ENCODE measurements around the gene VWA5B1. TPM values are rescaled to one million over a fixed set of nuclear protein-coding genes. Genes with fewer than 3 reads are reported as not detected.

The VWA5B1 gene
- total and polyA plus RNA-seq, 2 of the 4 experiments (the other 2 are of a cell fraction), result not detected

DNA sequence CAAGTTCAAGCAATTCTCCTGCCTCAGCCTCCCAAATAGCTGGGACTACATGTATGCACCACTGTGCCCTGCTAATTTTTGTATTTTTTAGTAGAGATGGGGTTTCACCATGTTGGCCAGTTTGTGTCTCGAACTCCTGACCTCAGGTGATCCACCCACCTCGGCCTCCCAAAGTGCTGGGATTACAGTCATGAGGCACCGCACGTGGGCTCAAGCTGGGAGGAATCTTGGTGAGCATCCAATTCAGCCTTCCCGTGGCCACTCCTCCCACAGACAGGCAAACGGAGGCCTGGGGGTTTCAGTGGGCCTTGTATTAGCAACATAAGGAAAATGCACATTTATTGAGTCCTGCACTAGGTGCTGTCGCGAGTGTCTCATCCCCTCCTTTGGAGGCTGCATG is 24.5 kb upstream of the VWA5B1 start:
- no peak overlapping the region; the same call in 1 of the 2 replicates for H4K91ac ChIP-seq (ENCODE audit: insufficient read depth, low read depth, low read length)
- H3K79me1 ChIP-seq (ENCODE audit: low read depth in 1 of 2, low read length in 2 of 2), result no peaks in the 10 kb centered on the region
- intact Hi-C loops (cut with micrococcal nuclease), result no loop called here
- no peak overlapping the region for H3K9ac ChIP-seq (ENCODE audit: low read depth, low read length)
- H3K4me2 ChIP-seq (ENCODE audit: low read depth, low read length), result no peak overlapping the region
- no peak overlapping the region for H3K18ac ChIP-seq (ENCODE audit: low read depth, low read length)
- dilution Hi-C loops (cut with HindIII; ENCODE audit: low sequenced_read_pairs, unreplicated experiment), result no loop called here
- H3K23ac ChIP-seq (ENCODE audit: low read depth, low read length), result no peak overlapping the region
- H2BK120ac ChIP-seq (ENCODE audit: low read depth, low read length), result no peak overlapping the region
- in situ Hi-C loops (cut with MboI; ENCODE audit: low sequenced_read_pairs), result no loop called here
- H3K9me3 ChIP-seq (ENCODE audit: control insufficient read depth, insufficient read depth, low read length), result no peaks in the 10 kb centered on the region
- peaks cover 2% of the 10 kb centered on the region; the same call in 1 of the 2 replicates for H3K4me1 ChIP-seq (ENCODE audit: control insufficient read depth, insufficient read depth, low read length)
- no peak overlapping the region for H2BK20ac ChIP-seq (ENCODE audit: low read depth, low read length)
- no peak overlapping the region for H2AFZ ChIP-seq (replicated peaks; ENCODE audit: low read length, poor library complexity)
- TF ChIP-seq SMC3 (IDR thresholded peaks at IDR 0.05; ENCODE audit: low read depth, low read length) (no peak), NFE2L2 (IDR thresholded peaks at IDR 0.05; ENCODE audit: low read depth, low read length) (no peak), BHLHE40 (IDR thresholded peaks at IDR 0.05; ENCODE audit: low read depth, low read length) (no peak), CHD1 (IDR thresholded peaks at IDR 0.05; ENCODE audit: low read depth, low read length) (no peak), POLR2A (IDR thresholded peaks at IDR 0.05; ENCODE audit: low read depth, low read length) (no peak)
- no peak overlapping the region for H2AK5ac ChIP-seq (ENCODE audit: low read depth, low read length)
- no peak overlapping the region for H3K4me3 ChIP-seq (ENCODE audit: insufficient read depth, low read depth, low read length)
- no peaks in the 10 kb centered on the region for H3K9me1 ChIP-seq (ENCODE audit: insufficient read depth, low read length)
- WGBS, 2 experiments (ENCODE audit: extremely low coverage in 2 of 2, insufficient read length in 1 of 2), result no CpG with 5 or more reads among the region's 8 CpGs
- H3K4ac ChIP-seq (ENCODE audit: low read depth, low read length), result no peak overlapping the region
- POLR2A ChIA-PET (ENCODE audit: unreplicated experiment), result no interaction called here
- no peak overlapping the region for H4K5ac ChIP-seq (ENCODE audit: low read depth, low read length)
- no peak overlapping the region for H3K56ac ChIP-seq (ENCODE audit: extremely low read depth, insufficient read depth, low read length)
- H3K27me3 ChIP-seq (ENCODE audit: control insufficient read depth, insufficient read depth, low read length), result peaks cover 7% of the 10 kb centered on the region
- no peak overlapping the region for H2BK5ac ChIP-seq (ENCODE audit: low read depth, low read length, poor library complexity, severe bottlenecking)
- H4K8ac ChIP-seq (ENCODE audit: low read depth in 2 of 2, low read length in 2 of 2), result no peak overlapping the region
- no peak overlapping the region for H2AK9ac ChIP-seq (replicated peaks; ENCODE audit: low read depth, low read length, poor library complexity)
- no peak overlapping the region for H3K14ac ChIP-seq (replicated peaks; ENCODE audit: low read depth, low read length)
- no peak overlapping the region for H2BK15ac ChIP-seq (ENCODE audit: low read depth, low read length)
- no peak overlapping the region for H3K27ac ChIP-seq (ENCODE audit: insufficient read depth, low read length)
- CTCF ChIA-PET, result interaction anchor here (0.8 kb wide), 1 partner anchor 10 kb away, joined by 3 read pairs; no protein-coding TSS in a partner anchor
- H3K36me3 ChIP-seq (ENCODE audit: control insufficient read depth, insufficient read depth, low read length), result no peaks in the 10 kb centered on the region
- H4K20me1 ChIP-seq (ENCODE audit: insufficient read depth, low read length), result no peaks in the 10 kb centered on the region
- peak; percentile 49 for DNase-seq
- no TSS peak for BruUV-seq (replicated peaks)
- ATAC-seq (ENCODE audit: low read depth), result no peak

Data from IMR-90 (cell line).